GM10847 (cell line): ENCODE results near the gene USP7.

Source experiments
- POLR2A ChIP-seq: IDR thresholded peaks from 2 replicates; pipeline ENCODE4 v1.6.1; 2011; ENCODE audit not compliant: insufficient read length; ENCODE audit errors: extremely low read depth

The USP7 gene

DNA sequence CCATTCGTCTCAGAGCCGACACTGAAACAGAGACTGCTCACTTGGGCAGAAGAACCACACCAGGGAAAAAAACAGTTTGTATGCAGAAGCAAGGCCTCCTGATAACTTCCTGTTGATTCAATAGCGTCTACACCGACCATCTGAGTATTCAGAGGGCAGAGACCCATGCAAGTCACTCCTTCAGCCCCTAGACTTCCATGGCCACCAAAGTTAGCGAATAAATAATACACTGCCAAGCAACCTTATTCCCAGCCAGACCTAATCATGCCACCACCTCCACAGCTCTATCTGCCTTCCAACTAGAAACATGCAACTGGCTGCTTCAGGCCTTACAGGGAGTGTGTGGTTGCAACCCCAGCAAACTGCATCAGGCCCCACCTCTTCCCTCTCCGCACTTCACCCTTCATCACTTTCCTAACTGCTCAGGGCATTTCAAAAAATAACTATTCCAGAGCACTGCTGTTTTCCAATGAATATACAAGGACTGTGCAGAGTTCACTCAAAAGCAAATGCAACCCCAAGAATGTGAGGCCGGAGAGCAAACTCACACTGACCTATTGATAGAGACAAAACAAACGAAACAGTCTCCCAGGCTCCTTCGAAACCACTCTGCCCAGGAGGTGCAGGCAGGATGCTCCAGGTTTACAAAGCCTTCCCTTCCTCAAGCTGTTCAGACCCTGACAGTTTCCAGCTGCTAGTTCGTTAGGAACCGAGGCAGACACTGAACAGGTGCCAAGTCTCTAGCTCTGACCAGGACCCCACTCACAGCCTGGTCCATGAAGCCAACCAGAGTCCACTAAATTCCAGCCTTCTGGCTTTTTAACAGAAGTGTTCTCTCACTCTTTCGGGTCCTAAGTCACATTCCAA lies 3.6 kb downstream of the USP7 start:
- TF ChIP-seq POLR2A: no peak

DNA sequence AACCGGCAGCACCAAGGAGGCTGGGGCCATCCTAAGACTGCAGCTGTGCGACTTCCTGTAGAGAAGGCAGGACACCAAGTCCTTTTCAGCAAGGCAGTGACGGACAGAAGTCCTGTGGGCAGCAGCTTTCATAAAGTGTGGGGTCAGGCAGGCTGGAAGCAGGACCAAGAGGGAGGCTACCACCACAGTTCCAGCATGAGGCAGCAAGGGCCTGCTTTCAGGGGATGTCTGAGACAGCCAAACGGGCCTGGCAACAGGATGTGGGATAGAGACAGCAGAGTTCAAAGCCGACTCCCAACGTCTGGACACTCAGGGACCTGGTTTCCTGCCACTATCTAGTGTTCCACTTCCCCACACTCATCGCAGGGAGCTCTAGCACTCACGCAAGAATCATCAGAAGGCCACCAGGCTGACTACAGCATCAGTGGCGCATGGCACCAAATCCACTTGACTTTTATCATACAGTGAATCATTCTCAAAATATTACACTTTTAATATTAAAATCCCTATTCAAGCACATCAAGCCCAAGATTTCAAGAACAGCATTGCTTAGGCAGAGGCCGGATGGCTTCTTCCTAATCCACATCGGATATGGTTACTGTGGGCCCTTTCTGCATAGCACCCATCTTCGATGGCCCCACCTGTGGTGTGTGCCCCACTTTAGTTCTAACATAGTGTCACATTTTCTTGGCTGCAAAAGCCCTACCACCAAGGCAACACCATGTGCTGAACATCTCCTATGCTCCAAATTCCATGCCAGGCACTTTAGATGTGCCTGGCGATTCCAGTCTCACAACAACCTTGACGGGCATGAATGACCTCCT lies 5.2 kb downstream of the USP7 start:
- no peak for TF ChIP-seq POLR2A

- TF ChIP-seq POLR2A: no peak
These were observed 6.1 kb downstream of the USP7 start for GRCh38 chr16:8957509-8958157.

DNA sequence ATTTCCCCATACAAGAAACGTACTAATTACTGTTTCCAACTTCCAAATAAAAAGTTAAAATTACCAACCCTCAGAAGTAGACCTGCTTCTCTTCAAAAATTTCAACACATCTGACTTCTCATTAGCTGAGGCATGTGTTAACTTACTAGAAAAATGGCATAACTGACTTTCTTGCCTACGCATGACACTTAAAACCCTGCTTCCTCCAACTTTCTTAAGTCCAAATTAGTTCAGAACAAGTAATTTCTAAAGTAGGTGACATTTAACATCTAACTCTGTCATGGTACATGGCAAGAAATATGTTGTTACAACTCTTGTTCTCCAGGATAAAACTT lies 6.7 kb downstream of the USP7 start:
- no peak for TF ChIP-seq POLR2A

DNA sequence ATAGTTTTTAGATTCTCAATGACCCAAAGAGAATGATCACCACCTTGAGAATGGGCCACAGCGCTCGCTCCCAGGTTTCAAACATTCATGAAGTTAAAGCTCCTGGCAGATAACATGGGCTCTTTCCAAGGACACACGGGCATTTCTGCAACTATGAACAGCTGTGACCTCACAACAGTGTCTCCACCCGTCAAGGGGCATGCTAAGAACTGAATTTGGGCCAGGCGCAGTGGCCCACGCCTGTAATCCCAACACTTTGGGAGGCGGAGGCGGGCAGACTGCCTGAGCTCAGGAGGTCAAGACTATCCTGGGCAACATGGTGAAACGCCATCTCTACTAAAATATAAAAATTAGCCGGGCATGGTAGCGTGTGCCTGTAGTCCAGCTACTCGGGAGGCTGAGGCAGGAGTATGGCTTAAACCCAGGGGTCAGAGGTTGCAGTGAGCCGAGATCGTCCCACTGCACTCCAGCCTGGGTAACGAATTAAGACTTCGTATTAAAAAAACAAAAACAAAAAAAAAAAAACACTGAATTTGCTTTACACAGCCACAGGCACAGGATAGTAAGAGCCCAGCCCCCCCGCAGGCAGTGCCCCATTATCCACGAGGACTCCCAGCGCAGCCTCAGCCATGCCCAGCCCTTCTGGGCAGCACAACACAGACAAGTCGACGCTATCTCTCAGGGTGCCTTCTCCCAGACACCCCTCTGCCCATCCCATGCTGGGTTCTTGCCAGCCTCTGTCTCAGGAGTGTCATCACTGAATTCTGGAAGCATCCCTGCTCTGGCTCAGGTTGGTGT lies 7.2 kb downstream of the USP7 start:
- TF ChIP-seq POLR2A: no peak

- TF ChIP-seq POLR2A: no peak
These were observed 7.9 kb downstream of the USP7 start for GRCh38 chr16:8955828-8956227.

GRCh38 chr16:8953064-8953463 lies 10.6 kb downstream of the USP7 start:
- TF ChIP-seq POLR2A: no peak

GRCh38 chr16:8952281-8952751 lies 11.4 kb downstream of the USP7 start:
- TF ChIP-seq POLR2A: no peak

- TF ChIP-seq POLR2A: no peak
These were observed 12.0 kb downstream of the USP7 start for GRCh38 chr16:8951447-8952280.

GRCh38 chr16:8950580-8951077 lies 13.1 kb downstream of the USP7 start:
- TF ChIP-seq POLR2A: no peak

DNA sequence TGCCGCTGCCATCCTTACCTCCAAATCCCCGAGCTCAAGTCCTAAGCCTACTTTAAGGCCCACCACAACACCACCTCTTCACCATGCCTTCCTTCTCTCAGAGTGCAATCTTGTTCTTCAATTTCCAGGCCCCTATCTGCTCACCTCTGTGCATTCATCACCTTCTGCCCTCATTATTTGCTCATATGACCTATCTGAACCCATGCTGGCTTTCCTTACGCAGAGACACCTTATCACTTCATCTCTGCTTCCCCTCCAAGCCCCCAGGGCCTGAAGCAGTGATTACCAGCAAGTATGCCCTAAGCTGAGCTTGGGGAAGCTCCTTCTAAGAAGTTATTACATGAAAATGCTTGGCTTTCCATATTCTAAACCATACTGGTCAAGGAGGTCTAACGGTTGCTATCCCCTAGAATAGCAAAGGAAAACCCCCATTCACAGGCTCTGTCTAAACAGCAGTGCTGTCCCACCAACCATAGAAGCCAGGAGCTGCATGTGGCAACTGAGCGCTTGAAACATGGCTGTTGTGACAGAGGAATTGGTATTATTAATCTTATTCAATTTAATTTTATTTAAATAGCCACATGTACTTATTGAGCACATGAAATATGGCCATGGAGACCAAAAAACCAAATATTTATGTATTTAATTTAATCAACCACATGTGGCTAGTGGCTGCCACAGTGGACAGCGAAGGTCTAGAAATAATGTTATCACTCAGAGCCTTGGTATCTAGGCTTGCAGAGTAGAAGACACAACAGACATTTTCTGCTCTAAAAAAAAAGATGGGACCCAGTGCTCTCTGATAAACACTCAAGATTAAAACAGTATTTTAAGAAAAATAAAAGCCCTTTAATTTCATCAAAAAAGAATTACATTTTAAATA lies 13.9 kb downstream of the USP7 start:
- TF ChIP-seq POLR2A: no peak

DNA sequence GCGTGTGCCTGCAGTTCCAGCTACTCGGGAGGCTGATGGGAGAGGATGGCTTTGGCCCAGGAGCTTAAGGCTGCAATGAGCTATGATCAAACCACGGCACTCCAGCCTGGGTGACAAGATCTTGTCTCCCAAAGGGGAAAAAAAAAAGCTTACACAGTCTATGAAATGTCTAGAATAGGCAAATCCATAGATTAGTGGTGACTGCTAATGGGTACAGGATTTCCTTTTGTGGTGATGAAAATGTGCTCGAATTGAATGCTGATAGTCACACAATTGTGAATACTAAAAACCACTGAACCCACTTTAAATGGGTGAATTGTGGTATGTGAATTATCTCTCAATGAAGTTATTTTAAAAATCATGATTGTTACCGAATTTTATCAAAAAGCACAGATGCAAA lies 14.9 kb downstream of the USP7 start:
- no peak for TF ChIP-seq POLR2A

DNA sequence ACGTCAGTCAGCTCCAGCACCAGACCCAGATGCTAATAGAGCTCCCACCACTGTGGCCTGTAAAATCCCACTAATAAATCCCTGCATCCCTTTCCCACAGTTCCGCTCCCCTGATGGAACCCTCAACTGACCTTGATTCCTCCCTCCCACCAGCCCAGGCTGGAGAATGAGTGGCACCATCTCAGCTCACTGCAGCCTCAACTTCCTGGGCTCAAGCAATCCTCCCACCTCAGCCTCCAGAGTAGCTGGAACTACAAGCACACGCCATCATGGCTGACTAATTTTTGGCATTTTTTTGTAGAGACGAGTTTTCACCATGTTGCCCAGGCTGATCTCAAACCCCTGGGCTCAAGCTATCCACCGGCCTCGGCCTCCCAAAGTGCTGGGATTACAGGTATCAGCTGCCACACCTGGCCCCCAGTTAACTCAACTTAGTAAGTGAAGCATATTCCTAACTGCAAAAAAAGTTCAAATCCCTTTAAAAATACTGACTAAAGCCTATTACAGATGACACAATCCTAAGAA lies 15.6 kb downstream of the USP7 start:
- TF ChIP-seq POLR2A: no peak
